ENCODE results near the gene HNF1B. TPM values are rescaled to one million over a fixed set of nuclear protein-coding genes. Genes with fewer than 3 reads are reported as not detected.

The HNF1B gene
- total RNA-seq, result not detected

- intact Hi-C loops (cut with DNase I; ENCODE audit: low total_unique reads), result no loop called here
- no peak within 1 kb of the TSS for H3K4me3 ChIP-seq (ENCODE audit: low read depth, poor library complexity, severe bottlenecking)
- no peak for DNase-seq (ENCODE audit: low spot score in 2 of 2)
- WGBS, 2 donors, result 21 to 31% methylated on average over 35 of the region's 35 CpGs
- no peak for TF ChIP-seq CTCF (IDR thresholded peaks at IDR 0.05)
- TF ChIP-seq POLR2A (IDR thresholded peaks at IDR 0.05), result no peak
Measured at GRCh38 chr17:37744961-37745800, at the start of gene HNF1B. HNF1B (minus strand) TSS chr17:37745059; CDS start chr17:37744884, 175 bp downstream.

GRCh38 chr17:37792787-37793186 is 47.9 kb upstream of the HNF1B start:
- no peak overlapping the region for H3K4me3 ChIP-seq (ENCODE audit: low read depth, poor library complexity, severe bottlenecking)
- TF ChIP-seq CTCF (IDR thresholded peaks at IDR 0.05) (no peak), POLR2A (IDR thresholded peaks at IDR 0.05) (no peak)
- intact Hi-C loops (cut with DNase I; ENCODE audit: low total_unique reads), result no loop called here
- DNase-seq (ENCODE audit: low spot score in 2 of 2), result no peak
- 65 to 80% methylated on average over 2 of the region's 2 CpGs for WGBS, 2 donors

GRCh38 chr17:37791447-37792399 is 46.9 kb upstream of the HNF1B start:
- no peak overlapping the region for H3K4me3 ChIP-seq (ENCODE audit: low read depth, poor library complexity, severe bottlenecking)
- DNase-seq (ENCODE audit: low spot score in 2 of 2), result no peak
- TF ChIP-seq CTCF (IDR thresholded peaks at IDR 0.05) (no peak), POLR2A (IDR thresholded peaks at IDR 0.05) (no peak)
- 64 to 68% methylated on average over 19 of the region's 19 CpGs for WGBS, 2 donors
- intact Hi-C loops (cut with DNase I; ENCODE audit: low total_unique reads), result no loop called here

GRCh38 chr17:37789771-37790541 is 45.1 kb upstream of the HNF1B start:
- DNase-seq (ENCODE audit: low spot score in 2 of 2), result no peak
- no peak overlapping the region for H3K4me3 ChIP-seq (ENCODE audit: low read depth, poor library complexity, severe bottlenecking)
- intact Hi-C loops (cut with DNase I; ENCODE audit: low total_unique reads), result no loop called here
- no peak for TF ChIP-seq POLR2A (IDR thresholded peaks at IDR 0.05)
- TF ChIP-seq CTCF (IDR thresholded peaks at IDR 0.05), result no peak
- WGBS, 2 donors, result 80 to 85% methylated on average over 9 of the region's 9 CpGs

GRCh38 chr17:37789021-37789565 is 44.2 kb upstream of the HNF1B start:
- H3K4me3 ChIP-seq (ENCODE audit: low read depth, poor library complexity, severe bottlenecking), result no peak overlapping the region
- intact Hi-C loops (cut with DNase I; ENCODE audit: low total_unique reads), result no loop called here
- DNase-seq (ENCODE audit: low spot score in 2 of 2), result no peak
- 40 to 48% methylated on average over 5 of the region's 5 CpGs for WGBS, 2 donors
- TF ChIP-seq POLR2A (IDR thresholded peaks at IDR 0.05), result no peak
- TF ChIP-seq CTCF (IDR thresholded peaks at IDR 0.05), result no peak

Measured in lower leg skin (tissue), 4 donors.